ENCODE data around the gene ATL2. TPM values are rescaled to one million over a fixed set of nuclear protein-coding genes. Genes with fewer than 3 reads are reported as not detected.
"Not testable (repeated sequence)": the region's sequence is repeated elsewhere in the genome, so short reads cannot be mapped to it uniquely, and the experiment has no call there.

The ATL2 gene
- total and polyA plus RNA-seq, 4 donors = 7.5 to 52.8 (median 32.4) TPM

GRCh38 chr2:38298539-38298938 is 78.5 kb downstream of the ATL2 start:
- intact Hi-C loops (cut with DNase I) = no loop called here
- no peak for ATAC-seq (ENCODE audit: low FRiP score)
- 77 to 82% methylated on average over 2 of the region's 2 CpGs for WGBS, 2 donors
- no peaks in the 10 kb centered on the region for H3K4me1 ChIP-seq (ENCODE audit: control insufficient read depth in 1 of 2, insufficient read depth in 2 of 2, low read length in 2 of 2)
- no peaks in the 10 kb centered on the region for H3K27me3 ChIP-seq (ENCODE audit: control insufficient read depth in 1 of 2, insufficient read depth in 2 of 2, low read length in 1 of 2)
- H3K27ac ChIP-seq (ENCODE audit: low read depth in 1 of 2, low read length in 2 of 2) = no peak overlapping the region
- H3K4me3 ChIP-seq (ENCODE audit: low read length in 2 of 2) = no peak overlapping the region
- no peaks in the 10 kb centered on the region for H3K9me3 ChIP-seq (ENCODE audit: control insufficient read depth, low read length)
- no peak for DNase-seq
- peaks cover 0 to 6% of the 10 kb centered on the region in 2 donors for H3K36me3 ChIP-seq (ENCODE audit: control insufficient read depth in 1 of 2, insufficient read depth in 2 of 2, low read length in 1 of 2)

GRCh38 chr2:38296197-38296780 is 80.8 kb downstream of the ATL2 start:
- WGBS, 2 donors = 36 to 37% methylated on average over 7 of the region's 7 CpGs

GRCh38 chr2:38294597-38294996 is 82.5 kb downstream of the ATL2 start:
- peaks cover 0 to 6% of the 10 kb centered on the region in 2 donors for H3K36me3 ChIP-seq (ENCODE audit: control insufficient read depth in 1 of 2, insufficient read depth in 2 of 2, low read length in 1 of 2)
- intact Hi-C loops (cut with DNase I) = no loop called here
- H3K4me3 ChIP-seq (ENCODE audit: low read length in 2 of 2) = no peak overlapping the region
- no peaks in the 10 kb centered on the region for H3K27me3 ChIP-seq (ENCODE audit: control insufficient read depth in 1 of 2, insufficient read depth in 2 of 2, low read length in 1 of 2)
- DNase-seq = no peak
- no peak overlapping the region for H3K27ac ChIP-seq (ENCODE audit: low read depth in 1 of 2, low read length in 2 of 2)
- ATAC-seq (ENCODE audit: low FRiP score) = no peak
- H3K9me3 ChIP-seq (ENCODE audit: control insufficient read depth, low read length) = no peaks in the 10 kb centered on the region
- no peaks in the 10 kb centered on the region for H3K4me1 ChIP-seq (ENCODE audit: control insufficient read depth in 1 of 2, insufficient read depth in 2 of 2, low read length in 2 of 2)

More at GRCh38 chr2:38296197-38296780, 80.8 kb downstream of the ATL2 start:
- Histone ChIP-seq H3K4me3 (ENCODE audit: low read length in 2 of 2) (no peak overlapping the region), H3K36me3 (ENCODE audit: control insufficient read depth in 1 of 2, insufficient read depth in 2 of 2, low read length in 1 of 2) (peaks cover 0 to 6% of the 10 kb centered on the region in 2 donors), H3K27ac (ENCODE audit: low read depth in 1 of 2, low read length in 2 of 2) (no peak overlapping the region), H3K27me3 (ENCODE audit: control insufficient read depth in 1 of 2, insufficient read depth in 2 of 2, low read length in 1 of 2) (no peaks in the 10 kb centered on the region), H3K9me3 (ENCODE audit: control insufficient read depth, low read length) (no peaks in the 10 kb centered on the region), H3K4me1 (ENCODE audit: control insufficient read depth in 1 of 2, insufficient read depth in 2 of 2, low read length in 2 of 2) (no peaks in the 10 kb centered on the region)
- intact Hi-C loops (cut with DNase I) = no loop called here
- ATAC-seq (ENCODE audit: low FRiP score) (no peak), DNase-seq (no peak)

- no peak for ATAC-seq (ENCODE audit: low FRiP score)
- H3K4me1 ChIP-seq (ENCODE audit: control insufficient read depth in 1 of 2, insufficient read depth in 2 of 2, low read length in 2 of 2) = no peaks in the 10 kb centered on the region
- no peak overlapping the region for H3K27ac ChIP-seq (ENCODE audit: low read depth in 1 of 2, low read length in 2 of 2)
- H3K9me3 ChIP-seq (ENCODE audit: control insufficient read depth, low read length) = no peaks in the 10 kb centered on the region
- H3K27me3 ChIP-seq (ENCODE audit: control insufficient read depth in 1 of 2, insufficient read depth in 2 of 2, low read length in 1 of 2) = no peaks in the 10 kb centered on the region
- H3K36me3 ChIP-seq (ENCODE audit: control insufficient read depth in 1 of 2, insufficient read depth in 2 of 2, low read length in 1 of 2) = peaks cover 0 to 5% of the 10 kb centered on the region in 2 donors
- H3K4me3 ChIP-seq (ENCODE audit: low read length in 2 of 2) = no peak overlapping the region
- intact Hi-C loops (cut with DNase I) = no loop called here
- no peak for DNase-seq
- whole genome bisulfite sequencing, 2 donors = 94% methylated on average over 7 of the region's 7 CpGs
Observed at GRCh38 chr2:38293152-38293865, 83.8 kb downstream of the ATL2 start.

GRCh38 chr2:38290332-38290731 is 86.7 kb downstream of the ATL2 start:
- H3K27me3 ChIP-seq (ENCODE audit: control insufficient read depth in 1 of 2, insufficient read depth in 2 of 2, low read length in 1 of 2) = no peaks in the 10 kb centered on the region
- DNase-seq (no peak), ATAC-seq (ENCODE audit: low FRiP score) (no peak)
- no peak overlapping the region for H3K27ac ChIP-seq (ENCODE audit: low read depth in 1 of 2, low read length in 2 of 2)
- 70 to 77% methylated on average over 4 of the region's 4 CpGs for WGBS, 2 donors
- H3K36me3 ChIP-seq (ENCODE audit: control insufficient read depth in 1 of 2, insufficient read depth in 2 of 2, low read length in 1 of 2) = no peaks in the 10 kb centered on the region
- H3K4me3 ChIP-seq (ENCODE audit: low read length in 2 of 2) = no peak overlapping the region
- H3K4me1 ChIP-seq (ENCODE audit: control insufficient read depth in 1 of 2, insufficient read depth in 2 of 2, low read length in 2 of 2) = no peaks in the 10 kb centered on the region
- intact Hi-C loops (cut with DNase I) = no loop called here
- no peaks in the 10 kb centered on the region for H3K9me3 ChIP-seq (ENCODE audit: control insufficient read depth, low read length)

- intact Hi-C loops (cut with DNase I) = no loop called here
- no peaks in the 10 kb centered on the region for H3K36me3 ChIP-seq (ENCODE audit: control insufficient read depth in 1 of 2, insufficient read depth in 2 of 2, low read length in 1 of 2)
- no peak for DNase-seq
- H3K4me1 ChIP-seq (ENCODE audit: control insufficient read depth in 1 of 2, insufficient read depth in 2 of 2, low read length in 2 of 2) = no peaks in the 10 kb centered on the region
- no peak for ATAC-seq (ENCODE audit: low FRiP score)
- no peaks in the 10 kb centered on the region for H3K27me3 ChIP-seq (ENCODE audit: control insufficient read depth in 1 of 2, insufficient read depth in 2 of 2, low read length in 1 of 2)
- H3K27ac ChIP-seq (ENCODE audit: low read depth in 1 of 2, low read length in 2 of 2) = no peak overlapping the region
- 45 to 53% methylated on average over 3 of the region's 3 CpGs for WGBS, 2 donors
- no peak overlapping the region for H3K4me3 ChIP-seq (ENCODE audit: low read length in 2 of 2)
- no peaks in the 10 kb centered on the region for H3K9me3 ChIP-seq (ENCODE audit: control insufficient read depth, low read length)
Observed at GRCh38 chr2:38284971-38285370, 92.1 kb downstream of the ATL2 start.

- H3K27me3 ChIP-seq (ENCODE audit: control insufficient read depth in 1 of 2, insufficient read depth in 2 of 2, low read length in 1 of 2) = no peaks in the 10 kb centered on the region
- H3K4me3 ChIP-seq (ENCODE audit: low read length in 2 of 2) = no peak overlapping the region
- WGBS, 2 donors = 93 to 95% methylated on average over 6 of the region's 6 CpGs
- H3K9me3 ChIP-seq (ENCODE audit: control insufficient read depth, low read length) = no peaks in the 10 kb centered on the region
- no peaks in the 10 kb centered on the region for H3K36me3 ChIP-seq (ENCODE audit: control insufficient read depth in 1 of 2, insufficient read depth in 2 of 2, low read length in 1 of 2)
- no peak overlapping the region for H3K27ac ChIP-seq (ENCODE audit: low read depth in 1 of 2, low read length in 2 of 2)
- intact Hi-C loops (cut with DNase I) = no loop called here
- no peaks in the 10 kb centered on the region for H3K4me1 ChIP-seq (ENCODE audit: control insufficient read depth in 1 of 2, insufficient read depth in 2 of 2, low read length in 2 of 2)
- ATAC-seq (ENCODE audit: low FRiP score) (no peak), DNase-seq (no peak)
Observed at GRCh38 chr2:38281095-38281742, 95.9 kb downstream of the ATL2 start.

GRCh38 chr2:38279201-38279600 is 97.9 kb downstream of the ATL2 start:
- H3K27ac ChIP-seq (ENCODE audit: low read depth in 1 of 2, low read length in 2 of 2) = no peak overlapping the region
- DNase-seq = no peak
- no peaks in the 10 kb centered on the region for H3K9me3 ChIP-seq (ENCODE audit: control insufficient read depth, low read length)
- H3K4me1 ChIP-seq (ENCODE audit: control insufficient read depth in 1 of 2, insufficient read depth in 2 of 2, low read length in 2 of 2) = no peaks in the 10 kb centered on the region
- no peak for ATAC-seq (ENCODE audit: low FRiP score)
- WGBS, 2 donors = 77 to 86% methylated on average over 4 of the region's 4 CpGs
- intact Hi-C loops (cut with DNase I) = loop anchor here in 1 of 2 donors (5.0 kb wide), 1 partner anchor 202 kb away; the partner anchor contains the start of gene CYP1B1
- H3K36me3 ChIP-seq (ENCODE audit: control insufficient read depth in 1 of 2, insufficient read depth in 2 of 2, low read length in 1 of 2) = no peaks in the 10 kb centered on the region
- no peak overlapping the region for H3K4me3 ChIP-seq (ENCODE audit: low read length in 2 of 2)
- no peaks in the 10 kb centered on the region for H3K27me3 ChIP-seq (ENCODE audit: control insufficient read depth in 1 of 2, insufficient read depth in 2 of 2, low read length in 1 of 2)

- H3K36me3 ChIP-seq (ENCODE audit: control insufficient read depth in 1 of 2, insufficient read depth in 2 of 2, low read length in 1 of 2); ATAC-seq (ENCODE audit: low FRiP score); H3K4me3 ChIP-seq (ENCODE audit: low read length in 2 of 2); H3K27me3 ChIP-seq (ENCODE audit: control insufficient read depth in 1 of 2, insufficient read depth in 2 of 2, low read length in 1 of 2); DNase-seq; H3K4me1 ChIP-seq (ENCODE audit: control insufficient read depth in 1 of 2, insufficient read depth in 2 of 2, low read length in 2 of 2); H3K27ac ChIP-seq (ENCODE audit: low read depth in 1 of 2, low read length in 2 of 2); H3K9me3 ChIP-seq (ENCODE audit: control insufficient read depth, low read length): not testable (repeated sequence)
- whole genome bisulfite sequencing, 2 donors = 88 to 89% methylated on average over 9 of the region's 9 CpGs
- intact Hi-C loops (cut with DNase I) = loop anchor here in 1 of 2 donors (5.0 kb wide), 1 partner anchor 201 kb away; the partner anchor contains the start of gene CYP1B1
Observed at GRCh38 chr2:38278117-38278438, 99.0 kb downstream of the ATL2 start.

Measured in aorta (tissue), 5 donors.